Measurements from ENCODE around the gene HSH2D.

The HSH2D gene

GRCh38 chr19:16142032-16142580 lies 1.4 kb upstream of the HSH2D start:
- TF ChIP-seq, protein P1, sequence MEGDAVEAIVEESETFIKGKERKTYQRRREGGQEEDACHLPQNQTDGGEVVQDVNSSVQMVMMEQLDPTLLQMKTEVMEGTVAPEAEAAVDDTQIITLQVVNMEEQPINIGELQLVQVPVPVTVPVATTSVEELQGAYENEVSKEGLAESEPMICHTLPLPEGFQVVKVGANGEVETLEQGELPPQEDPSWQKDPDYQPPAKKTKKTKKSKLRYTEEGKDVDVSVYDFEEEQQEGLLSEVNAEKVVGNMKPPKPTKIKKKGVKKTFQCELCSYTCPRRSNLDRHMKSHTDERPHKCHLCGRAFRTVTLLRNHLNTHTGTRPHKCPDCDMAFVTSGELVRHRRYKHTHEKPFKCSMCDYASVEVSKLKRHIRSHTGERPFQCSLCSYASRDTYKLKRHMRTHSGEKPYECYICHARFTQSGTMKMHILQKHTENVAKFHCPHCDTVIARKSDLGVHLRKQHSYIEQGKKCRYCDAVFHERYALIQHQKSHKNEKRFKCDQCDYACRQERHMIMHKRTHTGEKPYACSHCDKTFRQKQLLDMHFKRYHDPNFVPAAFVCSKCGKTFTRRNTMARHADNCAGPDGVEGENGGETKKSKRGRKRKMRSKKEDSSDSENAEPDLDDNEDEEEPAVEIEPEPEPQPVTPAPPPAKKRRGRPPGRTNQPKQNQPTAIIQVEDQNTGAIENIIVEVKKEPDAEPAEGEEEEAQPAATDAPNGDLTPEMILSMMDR (IDR thresholded peaks at IDR 0.05; ENCODE audit: low read depth, low read length, missing control alignments) = no peak
- H3K4me3 ChIP-seq (replicated peaks; ENCODE audit: low read depth, low read length) = no peak overlapping the region
- DNase-seq (ENCODE audit: extremely low read depth, low read depth) = no peak

- no peak overlapping the region for H3K4me3 ChIP-seq (replicated peaks; ENCODE audit: low read depth, low read length)
- TF ChIP-seq, protein P1 (IDR thresholded peaks at IDR 0.05; ENCODE audit: low read depth, low read length, missing control alignments) = no peak
- no peak for DNase-seq (ENCODE audit: extremely low read depth, low read depth)
Measured at GRCh38 chr19:16144216-16144581, 714 bp downstream of the HSH2D start.

- H3K4me3 ChIP-seq (replicated peaks; ENCODE audit: low read depth, low read length) = no peak overlapping the region
- DNase-seq (ENCODE audit: extremely low read depth, low read depth) = no peak
- TF ChIP-seq, protein P1 (IDR thresholded peaks at IDR 0.05; ENCODE audit: low read depth, low read length, missing control alignments) = no peak
Measured at GRCh38 chr19:16146112-16146511, 2.6 kb downstream of the HSH2D start.

- TF ChIP-seq, protein P1 (IDR thresholded peaks at IDR 0.05; ENCODE audit: low read depth, low read length, missing control alignments) = no peak
- H3K4me3 ChIP-seq (replicated peaks; ENCODE audit: low read depth, low read length) = no peak overlapping the region
- DNase-seq (ENCODE audit: extremely low read depth, low read depth) = no peak
Measured at GRCh38 chr19:16148443-16149229, 5.2 kb downstream of the HSH2D start.

DNA sequence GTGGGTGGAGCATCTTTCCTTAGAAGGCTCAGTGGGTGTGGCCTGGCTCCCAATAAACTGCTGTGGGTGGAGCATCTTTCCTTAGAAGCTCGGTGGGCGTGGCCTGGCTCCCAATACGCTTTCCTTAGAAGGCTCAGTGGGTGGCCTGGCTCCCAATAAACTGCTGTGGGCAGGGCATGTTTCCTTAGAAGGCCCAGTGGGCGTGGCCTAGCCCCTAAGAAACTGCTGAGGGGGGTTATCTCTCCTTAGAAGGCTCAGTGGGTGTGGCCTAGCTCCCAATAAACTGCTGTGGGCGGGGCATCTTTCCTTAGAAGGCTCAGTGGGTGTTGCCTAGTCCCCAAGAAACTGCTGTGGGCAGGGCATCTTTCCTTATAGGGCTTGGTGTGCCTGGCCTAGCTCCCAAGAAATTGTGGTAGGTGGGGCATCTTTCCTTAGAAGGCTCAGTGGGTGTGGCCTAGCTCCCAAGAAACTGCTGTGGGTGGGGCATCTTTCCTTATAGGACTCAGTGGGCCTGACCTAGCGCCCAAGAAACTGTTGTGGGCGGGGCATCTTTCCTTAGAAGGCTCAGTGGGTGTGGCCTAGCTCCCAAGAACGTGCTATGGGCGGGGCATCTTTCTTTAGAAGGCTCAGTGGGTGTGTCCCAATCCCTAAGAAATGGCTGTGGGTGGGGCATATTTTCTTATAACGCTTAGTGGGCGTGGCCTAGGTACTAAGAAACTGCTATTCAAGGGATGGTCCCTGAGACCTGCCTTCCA lies 10.3 kb downstream of the HSH2D start:
- TF ChIP-seq, protein P1 (IDR thresholded peaks at IDR 0.05; ENCODE audit: low read depth, low read length, missing control alignments) = no peak
- no peak overlapping the region for H3K4me3 ChIP-seq (replicated peaks; ENCODE audit: low read depth, low read length)
- no peak for DNase-seq (ENCODE audit: extremely low read depth, low read depth)

- no peak overlapping the region for H3K4me3 ChIP-seq (replicated peaks; ENCODE audit: low read depth, low read length)
- TF ChIP-seq, protein P1 (IDR thresholded peaks at IDR 0.05; ENCODE audit: low read depth, low read length, missing control alignments) = no peak
- no peak for DNase-seq (ENCODE audit: extremely low read depth, low read depth)
Measured at GRCh38 chr19:16154557-16154956, 11.1 kb downstream of the HSH2D start.
